Measurements from ENCODE around the gene F2RL3.
"Not testable (repeated sequence)": the region's sequence is repeated elsewhere in the genome, so short reads cannot be mapped to it uniquely, and the experiment has no call there.

The F2RL3 gene

DNA sequence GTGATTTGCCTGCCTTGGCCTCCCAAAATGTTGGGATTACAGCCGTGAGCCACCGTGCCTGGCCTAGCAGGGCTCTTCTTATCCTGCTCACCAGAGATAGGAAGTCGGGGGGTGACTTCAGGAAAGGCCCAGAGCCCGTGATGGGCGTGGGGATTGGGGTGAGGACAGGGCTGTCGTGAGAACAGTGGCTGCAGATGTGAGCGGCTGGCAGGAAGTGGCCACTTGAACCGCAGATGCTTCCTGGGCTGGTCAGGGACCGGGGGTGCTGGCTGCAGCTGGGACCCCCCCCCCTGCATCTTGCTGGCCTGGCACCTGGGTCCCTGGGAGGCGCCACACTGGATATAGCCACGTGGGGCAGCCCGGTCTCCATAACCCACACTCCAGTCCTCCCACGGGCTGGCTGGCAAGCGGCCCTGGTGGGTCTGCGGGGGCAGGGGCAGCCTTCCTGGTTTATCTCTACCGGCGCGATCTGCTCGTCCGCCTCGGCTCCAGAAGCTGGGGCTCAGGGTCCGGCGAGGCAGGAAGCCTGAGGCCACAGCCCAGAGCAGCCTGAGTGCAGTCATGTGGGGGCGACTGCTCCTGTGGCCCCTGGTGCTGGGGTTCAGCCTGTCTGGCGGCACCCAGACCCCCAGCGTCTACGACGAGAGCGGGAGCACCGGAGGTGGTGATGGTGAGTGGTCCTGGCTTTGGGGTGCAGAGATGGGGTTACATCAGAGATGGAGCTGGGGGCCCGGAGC, at the start of gene F2RL3:
Gene F2RL3 (plus strand): TSS at position 371 of the 737 bp plus-strand sequence. CDS start 191 bp downstream, at position 562.
- DNase-seq (ENCODE audit: low spot score) = peak; percentile 75

DNA sequence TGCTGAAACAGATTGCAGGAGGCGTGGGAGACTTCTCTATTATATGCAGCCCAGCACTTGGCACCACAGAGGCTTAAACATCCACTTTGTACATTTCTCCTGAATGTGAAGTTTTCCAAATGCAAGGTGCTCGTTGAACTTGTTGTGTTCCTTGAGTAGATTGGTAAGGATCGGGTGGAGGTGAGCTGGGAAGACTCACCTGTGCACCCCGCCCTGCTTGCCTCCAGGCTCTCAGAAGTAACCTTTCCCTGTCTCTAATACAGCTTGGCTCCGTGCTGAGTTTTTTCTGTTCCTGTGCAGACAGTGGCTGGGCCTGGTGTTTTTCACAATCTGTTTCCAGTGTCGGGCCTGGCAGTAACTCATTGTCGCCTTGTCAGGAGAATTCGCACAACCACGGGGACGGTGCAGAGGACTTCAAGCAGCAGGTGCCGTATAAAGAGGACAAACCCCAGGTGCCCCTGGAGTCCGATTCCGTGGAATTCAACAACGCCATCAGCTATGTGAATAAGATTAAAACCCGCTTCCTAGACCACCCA, 47.3 kb upstream of the F2RL3 start:
- no peak for DNase-seq (ENCODE audit: low spot score)

DNA sequence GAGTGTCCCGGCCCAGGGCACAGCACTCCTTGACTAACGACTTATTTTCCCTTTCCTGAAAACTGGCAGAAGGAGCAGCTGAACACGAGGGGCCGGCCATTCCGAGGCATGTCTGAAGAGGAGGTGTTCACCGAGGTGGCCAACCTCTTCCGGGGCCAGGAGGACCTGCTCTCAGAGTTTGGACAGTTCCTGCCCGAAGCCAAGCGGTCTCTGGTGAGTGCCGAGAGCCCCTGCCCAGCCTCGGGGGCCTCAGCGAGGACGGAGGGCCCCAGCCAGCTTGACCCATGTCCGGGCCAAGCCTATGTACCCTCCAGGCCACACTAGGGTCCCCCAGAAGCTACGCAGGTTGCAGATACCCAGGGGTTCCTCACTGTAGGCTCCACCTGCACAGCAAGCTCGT, 41.9 kb upstream of the F2RL3 start:
- DNase-seq (ENCODE audit: low spot score) = no peak

DNA sequence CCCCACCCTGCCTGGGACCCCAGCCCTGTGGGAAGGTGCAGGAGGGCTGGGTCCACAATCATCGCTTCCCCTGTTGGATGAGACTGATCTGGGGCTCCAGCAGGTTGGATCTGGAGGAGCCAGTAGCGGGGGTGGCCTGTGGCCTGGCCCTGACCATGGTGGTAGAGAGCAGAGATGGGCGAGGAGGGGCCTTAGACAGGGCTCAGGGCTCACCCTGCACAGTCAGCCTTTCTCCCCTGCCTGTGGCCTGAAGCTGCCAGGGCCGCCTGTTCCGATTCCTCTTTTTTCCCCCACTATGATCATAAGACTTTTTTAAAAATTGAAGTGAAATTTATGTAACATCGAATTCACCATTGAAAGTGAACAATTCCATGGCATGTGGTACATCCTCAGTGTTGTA, 41.4 kb upstream of the F2RL3 start:
- no peak for DNase-seq (ENCODE audit: low spot score)

DNA sequence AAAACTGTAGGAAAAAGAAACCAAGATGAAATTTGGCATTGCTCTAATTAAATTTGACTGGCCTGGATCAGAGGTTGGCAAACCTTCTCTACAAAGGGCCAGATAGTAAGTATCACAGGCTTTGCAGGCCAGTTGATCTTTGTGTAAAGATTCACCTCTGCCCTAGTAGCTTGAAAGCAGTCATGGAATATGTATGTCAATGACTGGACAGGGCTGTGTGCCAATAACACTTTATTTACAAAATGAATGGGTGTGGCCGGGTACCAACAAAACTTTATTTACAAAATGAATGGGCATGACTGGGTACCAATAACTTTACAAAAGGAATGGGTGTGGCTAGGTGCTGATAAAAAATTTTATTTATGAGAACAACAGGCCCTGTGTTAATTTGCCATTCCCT, 39.6 kb upstream of the F2RL3 start:
- DNase-seq (ENCODE audit: low spot score) = no peak

DNA sequence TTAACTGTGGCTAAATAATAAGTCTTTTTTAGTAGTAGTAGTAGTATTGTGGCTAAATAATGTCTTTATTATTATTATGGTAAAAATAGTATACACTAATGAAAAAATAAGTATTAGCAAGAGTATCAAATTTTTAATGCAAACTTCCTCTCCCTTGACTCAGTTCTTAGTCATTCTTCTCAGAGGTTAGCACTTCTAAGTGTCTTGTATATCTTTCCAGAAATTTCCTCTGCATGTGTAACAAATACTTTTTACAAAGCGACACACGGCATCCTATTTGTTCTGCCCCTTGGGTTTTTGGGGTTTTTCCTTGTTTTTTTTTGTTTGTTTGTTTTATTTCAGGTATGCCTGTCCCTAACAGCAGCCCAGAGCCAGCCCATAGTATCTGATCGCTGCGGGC, 38.7 kb upstream of the F2RL3 start:
- no peak for DNase-seq (ENCODE audit: low spot score)

DNA sequence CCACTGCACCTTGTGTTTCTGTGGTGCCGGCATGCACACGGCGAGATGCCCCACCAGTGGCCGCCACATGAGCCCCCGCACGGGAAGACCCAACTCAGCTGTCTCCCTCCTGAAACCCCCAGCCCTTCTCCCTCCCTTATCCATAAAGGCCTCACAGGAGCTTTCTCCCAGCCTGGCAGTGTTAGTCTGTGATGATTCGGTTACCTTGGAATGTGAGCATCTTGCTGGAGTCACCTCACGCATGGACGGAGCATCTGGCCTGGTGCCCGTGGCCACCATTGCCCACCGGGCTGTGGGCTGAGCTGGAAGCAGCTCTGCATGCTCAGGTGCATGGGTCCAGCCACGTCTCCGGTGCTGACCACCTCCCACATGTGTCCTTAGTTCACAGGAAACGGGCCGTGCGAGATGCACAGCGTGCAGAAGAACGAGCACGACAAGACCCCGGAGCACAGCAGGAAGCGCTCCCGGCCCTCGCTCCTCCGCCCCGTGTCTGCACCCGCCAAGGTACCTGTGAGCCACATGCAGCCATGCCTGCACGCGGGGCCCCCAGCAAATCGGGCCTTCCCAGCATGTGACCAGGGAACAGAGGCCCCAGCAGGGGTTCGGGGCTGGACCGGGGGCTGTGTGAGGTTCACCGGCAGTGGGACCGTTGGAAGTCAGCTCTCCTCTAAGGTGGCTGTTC, 37.6 kb upstream of the F2RL3 start:
- no peak for DNase-seq (ENCODE audit: low spot score)

DNA sequence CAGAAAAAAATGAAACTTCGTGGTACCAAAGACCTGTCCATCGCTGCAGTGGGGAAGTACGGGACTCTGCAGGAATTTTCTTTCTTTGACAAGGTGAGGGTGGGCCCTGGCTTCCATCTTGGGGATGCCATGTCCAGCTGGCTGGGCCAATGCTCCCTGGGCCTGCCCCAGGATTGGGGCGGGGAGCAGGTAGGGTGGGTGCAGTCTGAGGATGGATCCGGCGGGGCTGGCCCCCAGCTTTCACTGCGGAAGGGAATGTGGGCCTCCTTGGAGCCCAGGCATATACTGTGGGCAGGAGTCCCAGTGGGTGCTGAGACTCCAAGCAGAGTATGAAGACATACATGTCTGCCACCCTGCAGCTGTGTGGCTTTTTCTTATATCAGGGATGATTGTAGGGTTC, 35.7 kb upstream of the F2RL3 start:
- DNase-seq (ENCODE audit: low spot score) = no peak

DNA sequence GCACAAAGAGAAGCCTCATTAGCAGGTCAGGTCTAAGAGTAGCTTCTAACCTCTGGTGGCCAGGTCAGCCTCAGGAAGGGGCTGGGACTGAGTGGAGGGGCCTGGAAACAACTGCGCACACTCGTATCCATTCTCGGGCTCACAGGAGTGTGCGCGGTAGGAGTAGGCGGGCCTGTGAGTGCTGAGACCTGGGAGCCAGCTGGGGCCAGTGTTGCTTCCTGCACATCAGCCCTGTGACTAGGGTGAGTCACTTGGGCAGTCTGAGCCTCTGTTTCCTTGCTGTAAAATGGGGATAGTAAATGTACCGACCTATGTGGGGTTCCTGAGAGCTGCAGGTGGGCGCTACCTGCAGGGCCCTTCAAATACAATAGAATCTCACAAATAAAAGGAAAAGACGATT, 32.7 kb upstream of the F2RL3 start:
- DNase-seq (ENCODE audit: low spot score) = no peak

DNA sequence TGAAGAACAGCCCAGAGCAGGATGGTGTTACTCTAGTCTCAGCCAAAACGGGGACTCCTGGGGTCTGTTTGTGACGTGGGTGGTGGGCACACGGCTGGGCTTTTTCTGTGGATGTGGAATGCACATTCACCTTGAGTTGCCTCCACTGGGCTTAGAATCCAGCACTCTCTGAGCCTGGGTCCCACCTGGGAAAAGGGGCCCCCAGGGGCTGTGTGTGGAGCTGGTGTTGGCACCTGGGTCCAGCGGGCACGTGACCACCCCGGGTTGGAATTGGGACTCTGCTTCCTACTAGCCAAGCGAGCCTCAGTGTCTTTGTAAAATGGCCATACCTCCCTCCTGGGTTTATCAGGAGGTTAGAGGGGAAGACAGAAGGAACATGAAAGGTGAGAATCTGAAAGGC, 29.2 kb upstream of the F2RL3 start:
- no peak for DNase-seq (ENCODE audit: low spot score)

DNA sequence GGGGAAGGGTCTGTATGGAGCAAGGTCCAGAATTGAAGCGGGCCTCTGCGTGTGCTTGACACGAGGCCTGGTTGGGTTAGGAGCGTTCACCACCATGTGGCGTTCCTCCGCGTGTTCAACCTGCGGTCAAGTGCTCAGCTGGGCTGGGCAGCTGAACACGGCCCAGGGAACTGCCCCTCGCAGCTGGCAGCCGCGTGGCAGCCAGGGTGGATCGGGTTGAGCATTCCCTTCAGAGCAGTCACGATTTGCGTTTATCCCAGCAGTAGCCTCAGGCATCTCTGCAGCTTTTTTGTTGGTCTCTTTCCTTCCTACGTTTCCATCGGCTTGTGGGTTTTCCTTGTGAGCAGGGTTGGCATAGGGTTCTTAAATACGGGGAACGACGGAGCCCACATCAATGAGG, 28.7 kb upstream of the F2RL3 start:
- DNase-seq (ENCODE audit: low spot score) = no peak

DNA sequence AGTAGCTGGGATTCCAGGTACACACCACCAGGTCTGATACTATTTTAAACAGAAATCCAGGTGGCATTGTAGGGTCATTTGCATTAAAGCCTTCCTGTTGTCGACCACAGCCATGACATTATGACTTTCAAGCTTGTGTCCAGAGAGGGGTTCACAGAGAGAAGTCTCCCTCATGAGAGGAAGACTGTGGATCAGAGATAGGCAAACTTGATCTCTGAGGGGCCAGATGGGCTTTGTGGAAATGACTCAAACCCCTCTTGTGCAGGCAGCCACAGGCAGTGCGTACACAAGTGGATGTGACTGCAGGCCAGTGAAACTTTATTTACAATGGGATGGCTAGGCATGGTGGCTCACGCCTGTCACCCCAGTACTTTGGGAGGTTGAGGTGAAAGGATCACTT, 27.8 kb upstream of the F2RL3 start:
- no peak for DNase-seq (ENCODE audit: low spot score)

DNA sequence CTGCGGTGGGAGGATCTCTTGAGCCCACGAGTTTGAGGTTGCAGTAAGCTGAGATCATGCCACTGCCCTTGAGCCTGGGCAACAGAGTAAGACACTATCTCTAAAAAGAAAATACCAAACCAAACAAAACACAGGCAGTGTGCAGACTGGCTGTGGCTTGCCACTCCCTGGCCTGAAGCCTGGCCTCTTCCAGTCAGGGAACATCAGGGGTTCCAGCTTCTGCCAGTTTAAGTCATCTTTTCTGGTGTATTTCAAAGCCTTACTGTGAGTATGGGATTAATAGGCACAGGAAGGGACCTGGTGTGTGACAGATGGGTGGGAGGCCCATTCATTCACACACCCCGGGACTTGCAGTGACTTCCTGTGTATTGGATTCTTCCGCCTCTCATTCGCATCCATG, 27.0 kb upstream of the F2RL3 start:
- DNase-seq (ENCODE audit: low spot score) = no peak

DNA sequence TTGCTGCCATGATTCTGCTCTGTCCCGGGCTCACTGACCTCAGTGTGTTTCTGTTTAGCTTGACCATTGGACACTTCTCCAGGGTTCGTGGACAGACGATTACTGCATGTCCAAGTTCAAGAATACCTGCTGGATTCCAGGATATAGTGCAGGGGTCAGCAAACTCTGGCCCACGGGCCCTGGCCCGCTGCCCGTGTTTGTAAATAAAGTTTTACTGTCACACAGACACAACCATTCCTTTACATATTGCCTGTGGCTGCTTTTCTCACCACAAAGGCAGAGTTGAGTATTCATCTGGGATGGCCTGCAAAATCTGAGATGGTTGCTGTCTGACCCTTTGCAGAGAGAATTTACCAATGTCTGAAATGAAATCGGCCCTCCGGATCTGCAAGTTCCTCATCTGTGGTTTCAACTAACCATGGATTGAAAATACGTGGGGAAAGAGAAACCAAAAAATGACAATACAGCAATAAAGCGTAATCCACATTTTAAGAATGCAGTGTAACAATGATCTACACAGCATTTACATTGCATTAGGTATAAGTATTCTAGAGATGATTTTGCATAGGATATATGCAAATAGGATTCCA, 25.9 kb upstream of the F2RL3 start:
- no peak for DNase-seq (ENCODE audit: low spot score)

DNA sequence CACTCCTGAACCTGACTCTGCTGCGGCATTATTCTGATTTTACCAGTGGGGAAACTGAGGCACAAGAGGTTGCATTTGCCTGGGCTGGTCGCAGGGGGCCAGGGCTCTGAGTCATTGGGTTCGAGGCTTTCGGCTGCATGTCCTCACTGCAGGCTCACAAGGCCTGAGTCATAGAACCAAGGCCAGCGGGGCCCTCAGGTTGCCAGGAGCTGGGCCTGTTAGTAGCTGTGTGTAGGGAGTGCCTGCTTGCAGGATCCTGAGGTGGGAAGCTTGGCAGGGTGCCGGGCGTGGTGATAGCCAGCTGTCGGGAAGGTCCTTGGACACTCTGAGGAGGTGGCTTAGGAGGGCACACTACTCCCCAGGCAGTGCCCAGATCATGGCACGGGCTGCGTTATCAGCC, 21.6 kb upstream of the F2RL3 start:
- DNase-seq (ENCODE audit: low spot score) = no peak

DNA sequence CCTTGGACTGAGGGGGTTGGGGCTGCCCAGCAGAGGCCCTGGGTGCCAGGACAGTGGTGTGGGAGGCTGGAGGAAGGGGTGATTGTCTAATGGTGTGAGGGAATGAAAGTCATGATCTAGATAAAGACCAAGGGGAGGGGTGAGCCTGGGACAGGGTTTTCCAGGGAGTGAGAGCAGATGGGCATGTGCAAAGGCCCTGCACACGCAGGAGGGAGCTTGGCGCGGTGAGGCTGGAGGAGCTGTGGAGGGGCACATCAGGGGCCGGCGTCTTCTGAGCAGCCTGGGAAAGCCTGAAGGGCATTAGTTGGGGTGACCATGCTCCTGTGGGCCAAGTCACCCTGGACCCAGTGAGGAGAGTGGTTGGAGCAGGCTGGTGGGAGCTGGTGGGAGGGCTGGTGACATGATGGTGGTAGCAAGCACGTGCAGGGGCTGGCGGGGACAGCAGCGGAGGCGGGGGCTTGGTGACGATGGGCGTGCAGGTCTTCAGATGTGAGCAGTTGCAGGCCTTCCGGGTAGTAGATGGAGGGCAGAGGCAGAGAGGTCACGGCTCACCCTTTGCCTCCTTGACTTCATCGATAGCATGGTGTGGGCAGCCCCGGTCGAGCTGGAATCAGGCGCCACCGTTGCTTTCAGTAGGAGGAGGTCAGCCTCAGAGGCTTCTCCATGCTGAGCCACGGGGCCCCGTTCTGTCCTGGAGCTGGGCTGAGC, 20.2 kb upstream of the F2RL3 start:
- DNase-seq (ENCODE audit: low spot score) = no peak

DNA sequence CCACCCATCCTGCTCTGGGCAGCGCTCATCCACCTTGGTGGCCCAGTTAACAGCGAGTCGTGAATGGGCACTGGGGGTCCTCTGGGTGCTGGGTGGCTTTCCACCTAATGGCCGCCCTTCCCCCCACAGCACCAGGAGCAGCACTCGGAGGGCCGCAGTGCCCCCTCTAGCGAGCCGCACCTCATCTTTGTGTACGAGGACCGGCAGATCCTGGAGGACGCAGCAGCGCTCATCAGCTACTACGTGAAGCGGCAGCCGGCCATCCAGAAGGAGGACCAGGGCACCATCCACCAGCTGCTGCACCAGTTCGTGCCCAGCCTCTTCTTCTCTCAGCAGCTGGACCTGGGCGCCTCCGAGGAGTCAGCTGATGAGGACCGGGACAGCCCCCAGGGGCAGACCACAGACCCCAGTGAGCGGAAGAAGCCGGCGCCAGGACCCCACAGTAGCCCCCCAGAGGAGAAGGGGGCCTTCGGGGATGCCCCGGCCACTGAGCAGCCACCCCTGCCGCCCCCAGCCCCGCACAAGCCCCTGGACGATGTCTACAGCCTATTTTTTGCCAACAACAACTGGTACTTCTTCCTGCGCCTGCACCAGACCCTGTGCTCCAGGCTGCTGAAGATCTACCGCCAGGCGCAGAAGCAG, 19.3 kb upstream of the F2RL3 start:
- DNase-seq (ENCODE audit: low spot score) = no peak

DNA sequence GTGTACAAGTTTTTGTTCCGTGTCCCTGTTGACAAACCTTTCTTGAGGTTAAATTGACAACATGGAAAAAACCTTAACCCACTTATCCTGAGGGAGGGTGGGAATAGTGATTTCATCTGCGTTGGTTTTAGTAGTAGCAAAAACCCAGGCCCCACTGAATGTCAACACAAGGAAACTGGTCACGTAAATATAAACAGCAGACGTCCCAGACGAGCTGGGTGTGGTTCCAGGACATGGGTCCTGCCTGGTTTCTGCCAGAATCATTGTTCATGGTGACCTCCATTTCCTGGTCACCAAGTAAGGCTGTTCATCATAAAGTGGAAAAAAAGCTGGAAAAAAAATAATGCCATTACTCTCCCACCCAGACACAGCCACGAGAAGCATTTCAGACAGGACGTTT, 16.9 kb upstream of the F2RL3 start:
- DNase-seq (ENCODE audit: low spot score) = no peak

DNA sequence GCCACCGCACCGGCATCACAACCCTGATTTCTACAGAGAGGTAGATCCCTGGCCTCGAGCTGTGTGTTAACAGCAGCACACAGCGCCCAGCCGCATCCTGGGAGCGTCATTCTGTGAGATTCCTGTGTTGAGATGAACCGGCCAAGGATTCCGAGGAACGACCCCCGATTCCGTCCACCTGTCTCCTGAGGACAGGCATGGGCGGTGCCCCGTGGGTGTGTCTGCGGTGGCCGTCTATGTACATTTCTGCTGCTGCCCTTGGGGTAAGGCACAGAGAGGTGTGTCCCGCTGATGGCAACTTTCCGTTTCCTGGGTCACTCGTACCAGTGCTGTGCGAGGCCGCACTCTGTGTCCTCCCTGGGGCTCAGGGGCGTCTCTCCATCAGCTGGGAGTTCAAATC, 16.1 kb upstream of the F2RL3 start:
- no peak for DNase-seq (ENCODE audit: low spot score)

DNA sequence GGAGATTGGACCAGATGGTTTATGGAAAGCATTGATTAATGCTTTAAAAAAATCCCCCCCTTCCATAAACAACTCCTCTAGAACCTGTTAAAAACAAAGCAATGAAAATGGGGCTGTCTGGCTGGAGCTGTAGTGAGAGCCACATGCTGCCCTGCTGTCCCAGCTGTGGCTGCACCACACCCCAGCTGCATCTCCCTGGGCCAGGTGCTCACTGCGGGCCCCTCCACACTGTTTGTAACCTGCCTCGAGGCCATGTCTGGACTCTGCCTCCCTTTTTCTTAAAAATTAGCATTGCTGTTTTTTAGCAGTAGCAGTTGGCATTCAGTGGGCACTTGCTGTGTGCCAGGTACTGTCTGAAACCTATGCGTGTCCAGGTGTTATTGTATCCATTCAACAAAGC, 15.2 kb upstream of the F2RL3 start:
- DNase-seq (ENCODE audit: low spot score) = no peak

DNA sequence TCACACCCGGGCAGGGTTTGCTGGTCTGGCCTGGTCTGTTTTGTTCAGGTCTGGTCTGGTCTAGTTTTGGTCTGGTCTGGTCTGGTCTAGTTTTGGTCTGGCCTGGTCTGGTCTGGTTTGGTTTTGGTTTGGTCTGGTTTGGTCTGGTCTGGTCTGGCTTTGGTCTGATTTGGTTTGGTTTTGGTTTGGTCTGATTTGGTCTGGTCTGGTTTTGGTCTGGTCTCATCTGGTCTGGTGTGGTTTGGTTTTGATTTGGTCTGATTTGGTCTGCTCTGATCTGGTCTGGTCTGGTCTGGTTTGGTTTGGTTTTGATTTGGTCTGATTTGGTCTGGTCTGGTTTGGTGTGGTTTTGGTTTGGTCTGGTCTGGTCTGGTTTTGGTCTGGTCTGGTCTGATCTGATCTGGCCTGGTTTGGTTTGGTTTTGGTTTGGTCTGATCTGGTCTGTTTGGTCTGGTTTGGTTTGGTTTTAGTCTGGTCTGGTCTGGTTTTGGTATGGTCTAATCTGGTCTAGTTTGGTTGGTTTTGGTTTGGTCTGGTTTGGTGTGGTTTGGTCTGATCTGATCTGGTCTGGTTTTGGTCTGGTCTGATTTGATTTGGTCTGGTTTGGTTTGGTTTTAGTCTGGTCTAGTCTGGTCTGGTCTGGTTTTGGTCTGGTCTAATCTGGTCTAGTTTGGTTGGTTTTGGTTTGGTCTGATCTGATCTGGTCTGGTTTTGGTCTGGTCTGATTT, 14.4 kb upstream of the F2RL3 start:
- no peak for DNase-seq (ENCODE audit: low spot score)

DNA sequence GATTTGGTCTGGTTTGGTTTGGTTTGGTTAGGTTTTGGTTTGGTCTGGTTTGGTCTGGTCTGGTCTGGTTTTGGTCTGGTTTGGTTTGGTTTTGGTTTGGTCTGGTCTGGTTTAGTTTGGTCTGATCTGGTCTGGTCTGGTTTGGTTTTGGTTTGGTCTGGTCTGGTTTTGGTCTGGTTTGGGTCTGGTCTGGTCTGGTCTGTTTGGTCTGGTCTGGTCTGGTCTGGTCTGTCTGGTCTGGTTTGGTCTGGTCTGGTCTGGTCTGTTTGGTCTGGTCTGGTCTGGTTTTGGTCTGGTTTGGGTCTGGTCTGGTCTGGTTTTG, 13.9 kb upstream of the F2RL3 start:
- DNase-seq (ENCODE audit: low spot score) = not testable (repeated sequence)

Data from SW480 (cell line).